RWPE1 (cell line): ENCODE data around the gene MYBL2.

Experiments
- CTCF ChIA-PET: fragments of 350-600 bp; sonication (Branson Sonifier 250); formaldehyde crosslinking; extraction: SDS; loops from one replicate; lab custom pipeline; 2021; lab: Yijun Ruan, JAX
- POLR2A ChIA-PET: fragments of 400-600 bp; formaldehyde crosslinking; extraction: SDS; loops from one replicate; lab custom pipeline; 2020; ENCODE audit warnings: antibody characterized with exemption; ENCODE audit not compliant: low non-redundant PET; lab: Yijun Ruan, JAX
- DNase-seq: peaks from one replicate; pipeline ENCODE4 v3.0.0; 2012; ENCODE audit warnings: low spot score
- H3K27ac ChIP-seq: fragments of 450-650 bp; 2 replicates; pipeline ENCODE4 v1.5.1; 2017
- CTCF ChIP-seq: fragments of 450-650 bp; conservative IDR thresholded peaks from 2 replicates; pipeline ENCODE4 v1.5.1; 2017; ENCODE audit warnings: low read depth, mild to moderate bottlenecking

Gene MYBL2

GRCh38 chr20:43665466-43666176 is 1.3 kb upstream of the MYBL2 start:
- CTCF ChIA-PET, result interaction anchor here (1.0 kb wide), 1 partner anchor 216 kb away, joined by 3 read pairs; no protein-coding TSS in a partner anchor
- no peak for DNase-seq
- no peak overlapping the region for H3K27ac ChIP-seq
- POLR2A ChIA-PET, result interaction anchor here (0.7 kb wide), 1 partner anchor 426 kb away, joined by 4 read pairs; no protein-coding TSS in a partner anchor
- TF ChIP-seq CTCF, result no peak

GRCh38 chr20:43667341-43668132 is 623 bp downstream of the MYBL2 start:
- ChIA-PET CTCF (interaction anchor here (0.6 kb wide), 1 partner anchor 572 kb away, joined by 5 read pairs; no protein-coding TSS in a partner anchor), POLR2A (interaction anchor here (0.7 kb wide), 1 partner anchor 475 kb away, joined by 3 read pairs; no protein-coding TSS in a partner anchor)
- TF ChIP-seq CTCF, result no peak
- peak overlapping the region; percentile 57 for H3K27ac ChIP-seq
- peak; percentile 65 for DNase-seq

- POLR2A ChIA-PET, result no interaction called here
- H3K27ac ChIP-seq, result peak overlapping the region; percentile 57
- TF ChIP-seq CTCF, result no peak
- DNase-seq, result peak; percentile 31
- CTCF ChIA-PET, result no interaction called here
Observed at GRCh38 chr20:43669332-43669731, 2.4 kb downstream of the MYBL2 start.

- no peak overlapping the region for H3K27ac ChIP-seq
- ChIA-PET POLR2A (no interaction called here), CTCF (interaction anchor here (0.7 to 1.2 kb wide), 3 partner anchors 9 to 509 kb away, joined by 3 read pairs; no protein-coding TSS in a partner anchor)
- TF ChIP-seq CTCF, result no peak
- DNase-seq, result no peak
Observed at GRCh38 chr20:43670423-43670822, 3.5 kb downstream of the MYBL2 start.

- CTCF ChIA-PET, result no interaction called here
- POLR2A ChIA-PET, result no interaction called here
- no peak for TF ChIP-seq CTCF
- DNase-seq, result no peak
- H3K27ac ChIP-seq, result no peak overlapping the region
Observed at GRCh38 chr20:43676368-43676767, 9.5 kb downstream of the MYBL2 start.

GRCh38 chr20:43680981-43681380 is 14.1 kb downstream of the MYBL2 start:
- CTCF ChIA-PET, result interaction anchor here (0.7 to 2.5 kb wide), 4 partner anchors 8 to 607 kb away, joined by 3 to 9 read pairs (median 3); no protein-coding TSS in a partner anchor
- DNase-seq, result no peak
- POLR2A ChIA-PET, result no interaction called here
- no peak for TF ChIP-seq CTCF
- no peak overlapping the region for H3K27ac ChIP-seq
